ENCODE data around the gene FAM72C.
A peak's percentile ranks its signal among the peaks of the same experiment; 100 is the strongest.
"Not testable (repeated sequence)": the region's sequence is repeated elsewhere in the genome, so short reads cannot be mapped to it uniquely, and the experiment has no call there.

FAM72C gene

GRCh38 chr1:143988602-143989426, 17.0 kb upstream of the FAM72C start:
- H3K4me3 ChIP-seq (ENCODE audit: low read length); DNase-seq (ENCODE audit: low read depth): not testable (repeated sequence)

GRCh38 chr1:143987868-143988267, 16.1 kb upstream of the FAM72C start:
- not testable (repeated sequence) for DNase-seq (ENCODE audit: low read depth); H3K4me3 ChIP-seq (ENCODE audit: low read length)

GRCh38 chr1:143984721-143985473, 13.1 kb upstream of the FAM72C start:
- not testable (repeated sequence) for DNase-seq (ENCODE audit: low read depth); H3K4me3 ChIP-seq (ENCODE audit: low read length)

- peak overlapping the region; percentile 46 for H3K4me3 ChIP-seq (ENCODE audit: low read length)
- not testable (repeated sequence) for DNase-seq (ENCODE audit: low read depth)
These were observed 2.6 kb upstream of the FAM72C start for GRCh38 chr1:143974416-143974815.

- peak overlapping the region; percentile 42 for H3K4me3 ChIP-seq (ENCODE audit: low read length)
- DNase-seq (ENCODE audit: low read depth) = not testable (repeated sequence)
These were observed 2.2 kb upstream of the FAM72C start for GRCh38 chr1:143973876-143974414.

- DNase-seq (ENCODE audit: low read depth); H3K4me3 ChIP-seq (ENCODE audit: low read length): not testable (repeated sequence)
These were observed 1.1 kb upstream of the FAM72C start for GRCh38 chr1:143972753-143973326.

GRCh38 chr1:143965860-143966259, 5.9 kb downstream of the FAM72C start:
- not testable (repeated sequence) for H3K4me3 ChIP-seq (ENCODE audit: low read length); DNase-seq (ENCODE audit: low read depth)

- not testable (repeated sequence) for H3K4me3 ChIP-seq (ENCODE audit: low read length); DNase-seq (ENCODE audit: low read depth)
These were observed 7.5 kb downstream of the FAM72C start for GRCh38 chr1:143964294-143964693.

- H3K4me3 ChIP-seq (ENCODE audit: low read length); DNase-seq (ENCODE audit: low read depth): not testable (repeated sequence)
These were observed 15.9 kb downstream of the FAM72C start for GRCh38 chr1:143955930-143956329.

GRCh38 chr1:143952913-143953312, 18.9 kb downstream of the FAM72C start:
- not testable (repeated sequence) for DNase-seq (ENCODE audit: low read depth); H3K4me3 ChIP-seq (ENCODE audit: low read length)

GRCh38 chr1:143951485-143952391, 20.0 kb downstream of the FAM72C start:
- H3K4me3 ChIP-seq (ENCODE audit: low read length); DNase-seq (ENCODE audit: low read depth): not testable (repeated sequence)

- not testable (repeated sequence) for DNase-seq (ENCODE audit: low read depth); H3K4me3 ChIP-seq (ENCODE audit: low read length)
These were observed 24.0 kb downstream of the FAM72C start for GRCh38 chr1:143947749-143948148.

GRCh38 chr1:143945253-143945652, 26.5 kb downstream of the FAM72C start:
- H3K4me3 ChIP-seq (ENCODE audit: low read length); DNase-seq (ENCODE audit: low read depth): not testable (repeated sequence)

- DNase-seq (ENCODE audit: low read depth); H3K4me3 ChIP-seq (ENCODE audit: low read length): not testable (repeated sequence)
These were observed 27.1 kb downstream of the FAM72C start for GRCh38 chr1:143944576-143945240.

- DNase-seq (ENCODE audit: low read depth); H3K4me3 ChIP-seq (ENCODE audit: low read length): not testable (repeated sequence)
These were observed 28.3 kb downstream of the FAM72C start for GRCh38 chr1:143943319-143943978.

GRCh38 chr1:143942238-143942860, 29.4 kb downstream of the FAM72C start:
- not testable (repeated sequence) for DNase-seq (ENCODE audit: low read depth); H3K4me3 ChIP-seq (ENCODE audit: low read length)

GRCh38 chr1:143939666-143940065, 32.1 kb downstream of the FAM72C start:
- not testable (repeated sequence) for DNase-seq (ENCODE audit: low read depth); H3K4me3 ChIP-seq (ENCODE audit: low read length)
